ENCODE measurements around the gene FOSL2. TPM values are rescaled to one million over a fixed set of nuclear protein-coding genes. Genes with fewer than 3 reads are reported as not detected.
A peak's percentile ranks its signal among the peaks of the same experiment; 100 is the strongest.

FOSL2 gene
- total RNA-seq, 1 experiment from 2014 or later, result 34.2 TPM

DNA sequence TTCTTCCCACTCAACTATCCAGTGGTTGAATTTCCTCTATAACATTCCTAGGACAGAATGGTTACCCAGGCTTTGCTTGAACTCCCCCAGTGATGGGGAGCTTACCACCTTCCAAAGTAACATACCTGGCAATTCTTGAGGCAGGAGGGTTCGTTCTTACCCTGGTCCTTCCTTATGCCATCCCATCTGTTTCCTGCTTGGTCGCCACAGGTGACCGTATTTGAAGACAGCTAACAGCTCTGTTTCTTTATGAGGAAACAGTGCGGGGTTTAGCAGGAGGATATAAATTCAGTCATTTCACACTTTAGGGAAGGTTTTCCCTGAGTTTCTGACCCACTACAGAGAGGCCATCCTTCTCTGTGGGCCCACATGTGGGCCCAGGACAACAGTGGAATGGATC lies 42.6 kb downstream of the FOSL2 start:
- DNase-seq (no peak), ATAC-seq (no peak)
- H3F3A ChIP-seq (ENCODE audit: low read length, unreplicated experiment), result no peaks in the 10 kb centered on the region
- no peak overlapping the region for H3K9ac ChIP-seq (ENCODE audit: low read length)
- peaks cover 15% of the 10 kb centered on the region for H3K4me1 ChIP-seq (ENCODE audit: insufficient read depth, low read length)
- BruUV-seq (replicated peaks), result no TSS peak
- H3K79me2 ChIP-seq (ENCODE audit: low read length), result no peaks in the 10 kb centered on the region
- H3K4me3 ChIP-seq (ENCODE audit: low read length), result no peak overlapping the region
- no peaks in the 10 kb centered on the region for H3K9me3 ChIP-seq (ENCODE audit: low read length)
- no peaks in the 10 kb centered on the region for H3K9me2 ChIP-seq (replicated peaks; ENCODE audit: low read length)
- no peaks in the 10 kb centered on the region for H3K27me3 ChIP-seq (ENCODE audit: low read length)
- TF ChIP-seq EZH2 (IDR thresholded peaks at IDR 0.05; ENCODE audit: low read length, unreplicated experiment) (no peak), EZH2phosphoT487 (IDR thresholded peaks at IDR 0.05; ENCODE audit: borderline replicate concordance, low read length) (no peak)
- TF ChIP-seq, protein P1, sequence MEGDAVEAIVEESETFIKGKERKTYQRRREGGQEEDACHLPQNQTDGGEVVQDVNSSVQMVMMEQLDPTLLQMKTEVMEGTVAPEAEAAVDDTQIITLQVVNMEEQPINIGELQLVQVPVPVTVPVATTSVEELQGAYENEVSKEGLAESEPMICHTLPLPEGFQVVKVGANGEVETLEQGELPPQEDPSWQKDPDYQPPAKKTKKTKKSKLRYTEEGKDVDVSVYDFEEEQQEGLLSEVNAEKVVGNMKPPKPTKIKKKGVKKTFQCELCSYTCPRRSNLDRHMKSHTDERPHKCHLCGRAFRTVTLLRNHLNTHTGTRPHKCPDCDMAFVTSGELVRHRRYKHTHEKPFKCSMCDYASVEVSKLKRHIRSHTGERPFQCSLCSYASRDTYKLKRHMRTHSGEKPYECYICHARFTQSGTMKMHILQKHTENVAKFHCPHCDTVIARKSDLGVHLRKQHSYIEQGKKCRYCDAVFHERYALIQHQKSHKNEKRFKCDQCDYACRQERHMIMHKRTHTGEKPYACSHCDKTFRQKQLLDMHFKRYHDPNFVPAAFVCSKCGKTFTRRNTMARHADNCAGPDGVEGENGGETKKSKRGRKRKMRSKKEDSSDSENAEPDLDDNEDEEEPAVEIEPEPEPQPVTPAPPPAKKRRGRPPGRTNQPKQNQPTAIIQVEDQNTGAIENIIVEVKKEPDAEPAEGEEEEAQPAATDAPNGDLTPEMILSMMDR (conservative IDR thresholded peaks at IDR 0.05; ENCODE audit: low read depth, low read length), result no peak
- no peak overlapping the region for H3K4me2 ChIP-seq (ENCODE audit: low read length)
- ChIA-PET POLR2A (ENCODE audit: unreplicated experiment) (no interaction called here), CTCF (no interaction called here)
- H4K20me1 ChIP-seq (ENCODE audit: low read length), result no peaks in the 10 kb centered on the region
- H3K36me3 ChIP-seq (ENCODE audit: low read depth, low read length), result no peaks in the 10 kb centered on the region
- H2AFZ ChIP-seq (ENCODE audit: low read length), result no peak overlapping the region
- H3K27ac ChIP-seq (ENCODE audit: low read length), result peak overlapping the region; percentile 57
- intact Hi-C loops (cut with micrococcal nuclease), result no loop called here

DNA sequence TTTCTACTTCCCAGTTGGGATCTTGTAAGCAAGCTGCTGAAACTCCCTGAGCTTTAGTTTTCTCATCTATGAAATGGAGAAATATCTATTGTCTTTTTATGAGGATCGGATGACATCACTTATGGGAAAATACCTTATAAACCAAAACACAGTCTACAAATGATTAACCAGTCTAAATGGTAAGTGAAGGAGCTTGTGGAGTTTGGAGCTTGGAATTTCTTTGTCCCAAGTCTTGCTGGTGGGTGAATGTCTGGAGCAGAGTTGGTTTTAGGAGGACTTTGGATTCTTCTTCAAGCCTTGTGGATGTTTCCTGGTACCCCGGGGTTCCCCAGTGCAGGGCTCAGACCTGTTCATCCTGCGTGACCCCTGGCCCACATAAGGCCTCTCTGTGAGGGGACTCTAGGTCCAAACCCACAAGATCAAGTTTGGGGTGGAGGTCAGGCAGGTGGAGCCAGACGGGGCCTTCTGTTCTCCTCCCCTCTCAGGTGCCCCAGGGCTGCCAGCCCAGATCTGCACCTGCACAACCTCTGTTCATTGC lies 43.2 kb downstream of the FOSL2 start:
- H3K27ac ChIP-seq (ENCODE audit: low read length), result peak overlapping the region; percentile 57
- H3K27me3 ChIP-seq (ENCODE audit: low read length), result no peaks in the 10 kb centered on the region
- peak overlapping the region; percentile 23; the same call in 1 of the 2 replicates for H2AFZ ChIP-seq (ENCODE audit: low read length)
- TF ChIP-seq, protein P1 (conservative IDR thresholded peaks at IDR 0.05; ENCODE audit: low read depth, low read length), result no peak
- no peak for TF ChIP-seq EZH2phosphoT487 (IDR thresholded peaks at IDR 0.05; ENCODE audit: borderline replicate concordance, low read length)
- no peak for TF ChIP-seq EZH2 (IDR thresholded peaks at IDR 0.05; ENCODE audit: low read length, unreplicated experiment)
- DNase-seq, result peak; percentile 38
- no TSS peak for BruUV-seq (replicated peaks)
- no peaks in the 10 kb centered on the region for H4K20me1 ChIP-seq (ENCODE audit: low read length)
- H3K36me3 ChIP-seq (ENCODE audit: low read depth, low read length), result no peaks in the 10 kb centered on the region
- H3K79me2 ChIP-seq (ENCODE audit: low read length), result no peaks in the 10 kb centered on the region
- intact Hi-C loops (cut with micrococcal nuclease), result no loop called here
- H3K4me1 ChIP-seq (ENCODE audit: insufficient read depth, low read length), result peaks cover 15% of the 10 kb centered on the region
- H3K4me2 ChIP-seq (ENCODE audit: low read length), result no peak overlapping the region
- no peaks in the 10 kb centered on the region for H3F3A ChIP-seq (ENCODE audit: low read length, unreplicated experiment)
- H3K4me3 ChIP-seq (ENCODE audit: low read length), result no peak overlapping the region
- no peak for ATAC-seq
- ChIA-PET CTCF (no interaction called here), POLR2A (ENCODE audit: unreplicated experiment) (no interaction called here)
- no peaks in the 10 kb centered on the region for H3K9me2 ChIP-seq (replicated peaks; ENCODE audit: low read length)
- no peak overlapping the region; the same call in 1 of the 2 replicates for H3K9ac ChIP-seq (ENCODE audit: low read length)
- H3K9me3 ChIP-seq (ENCODE audit: low read length), result no peaks in the 10 kb centered on the region

DNA sequence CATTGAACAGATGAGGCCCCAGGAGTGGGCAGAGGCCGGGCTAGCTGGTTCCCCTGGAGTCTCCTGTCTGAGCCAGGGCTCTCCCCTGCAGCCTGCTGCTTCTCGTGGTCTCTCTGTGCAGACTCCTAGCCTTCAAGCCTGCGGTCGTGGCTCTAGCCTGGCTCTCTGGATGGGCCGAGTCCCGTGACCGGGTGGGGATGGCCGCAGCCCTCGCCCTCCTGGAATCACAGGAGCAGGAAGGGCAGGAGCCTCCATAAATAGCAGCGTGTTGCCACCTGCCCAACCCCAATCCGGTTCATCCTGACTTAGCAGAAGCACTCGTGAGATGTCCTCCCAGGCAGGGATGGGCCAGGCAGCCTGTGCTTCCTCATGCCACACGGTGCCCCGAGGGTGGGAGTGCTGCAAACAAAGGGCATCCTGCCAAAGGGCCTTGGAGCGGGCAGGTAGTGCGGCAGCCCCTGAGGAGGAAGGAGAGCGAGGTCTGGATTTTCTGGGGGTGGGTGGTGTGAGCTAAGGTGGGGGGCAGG lies 43.9 kb downstream of the FOSL2 start:
- ATAC-seq (no peak), DNase-seq (no peak)
- H3K27me3 ChIP-seq (ENCODE audit: low read length), result no peaks in the 10 kb centered on the region
- no peak overlapping the region for H3K27ac ChIP-seq (ENCODE audit: low read length)
- H3K9me2 ChIP-seq (replicated peaks; ENCODE audit: low read length), result no peaks in the 10 kb centered on the region
- no peaks in the 10 kb centered on the region for H3K9me3 ChIP-seq (ENCODE audit: low read length)
- no TSS peak for BruUV-seq (replicated peaks)
- H3K4me1 ChIP-seq (ENCODE audit: insufficient read depth, low read length), result peaks cover 15% of the 10 kb centered on the region
- POLR2A ChIA-PET (ENCODE audit: unreplicated experiment), result no interaction called here
- TF ChIP-seq EZH2 (IDR thresholded peaks at IDR 0.05; ENCODE audit: low read length, unreplicated experiment), result no peak
- TF ChIP-seq, protein P1 (conservative IDR thresholded peaks at IDR 0.05; ENCODE audit: low read depth, low read length), result no peak
- TF ChIP-seq EZH2phosphoT487 (IDR thresholded peaks at IDR 0.05; ENCODE audit: borderline replicate concordance, low read length), result no peak
- no peak overlapping the region for H3K4me2 ChIP-seq (ENCODE audit: low read length)
- H3K36me3 ChIP-seq (ENCODE audit: low read depth, low read length), result no peaks in the 10 kb centered on the region
- H3K9ac ChIP-seq (ENCODE audit: low read length), result no peak overlapping the region; the same call in 1 of the 2 replicates
- no peak overlapping the region for H2AFZ ChIP-seq (ENCODE audit: low read length)
- intact Hi-C loops (cut with micrococcal nuclease), result no loop called here
- H4K20me1 ChIP-seq (ENCODE audit: low read length), result no peaks in the 10 kb centered on the region
- CTCF ChIA-PET, result no interaction called here
- no peaks in the 10 kb centered on the region for H3K79me2 ChIP-seq (ENCODE audit: low read length)
- no peak overlapping the region for H3K4me3 ChIP-seq (ENCODE audit: low read length)
- no peaks in the 10 kb centered on the region for H3F3A ChIP-seq (ENCODE audit: low read length, unreplicated experiment)

Measured in PC-3 (cell line).